HEK293 (cell line): ENCODE results near the gene RPL7A.

ENCODE experiments used
- FEZF1 ChIP-seq: fragments of 450-650 bp; formaldehyde crosslinking; IDR thresholded peaks from 2 replicates; pipeline ENCODE4 v1.5.1; 2016; ENCODE audit warnings: missing biosample characterization, missing genetic modification characterization
- KLF7 ChIP-seq: fragments of 450-650 bp; formaldehyde crosslinking; IDR thresholded peaks from 2 replicates; pipeline ENCODE4 v1.5.1; 2016; ENCODE audit warnings: missing biosample characterization, missing genetic modification characterization, borderline replicate concordance
- MYNN ChIP-seq: fragments of 450-650 bp; formaldehyde crosslinking; IDR thresholded peaks from 2 replicates; pipeline ENCODE4 v1.5.1; 2016; ENCODE audit warnings: missing biosample characterization, missing genetic modification characterization, borderline replicate concordance
- PBX3 ChIP-seq: sonication (generic); formaldehyde crosslinking; IDR thresholded peaks from 2 replicates; pipeline ENCODE4 v1.8.1; 2022; ENCODE audit warnings: mild to moderate bottlenecking, moderate library complexity, missing genetic modification reagents
- REPIN1 ChIP-seq: fragments of 450-650 bp; formaldehyde crosslinking; IDR thresholded peaks from 2 replicates; pipeline ENCODE4 v1.5.1; 2017; ENCODE audit warnings: missing biosample characterization, missing genetic modification characterization, low read depth
- TCF7L2 ChIP-seq: IDR thresholded peaks from 2 replicates; pipeline ENCODE4 v1.6.1; 2011; ENCODE audit warnings: low read depth, mild to moderate bottlenecking, inconsistent platforms, low read length, moderate library complexity, borderline replicate concordance
- ZBTB11 ChIP-seq: fragments of 450-650 bp; formaldehyde crosslinking; conservative IDR thresholded peaks from 2 replicates; pipeline ENCODE4 v1.5.1; 2016; ENCODE audit warnings: low read depth, missing biosample characterization, missing genetic modification characterization
- ZBTB20 ChIP-seq: fragments of 450-650 bp; formaldehyde crosslinking; IDR thresholded peaks from 2 replicates; pipeline ENCODE4 v1.5.1; 2016; ENCODE audit warnings: missing biosample characterization, missing genetic modification characterization
- ZIC2 ChIP-seq: fragments of 450-650 bp; formaldehyde crosslinking; IDR thresholded peaks from 2 replicates; pipeline ENCODE4 v1.5.1; 2016; ENCODE audit warnings: missing biosample characterization, missing genetic modification characterization
- ZNF121 ChIP-seq: fragments of 450-650 bp; formaldehyde crosslinking; IDR thresholded peaks from 2 replicates; pipeline ENCODE4 v1.5.1; 2016; ENCODE audit warnings: missing biosample characterization, missing genetic modification characterization
- ZNF155 ChIP-seq: fragments of 450-650 bp; formaldehyde crosslinking; IDR thresholded peaks from 2 replicates; pipeline ENCODE4 v1.5.1; 2016; ENCODE audit warnings: missing biosample characterization, missing genetic modification characterization
- ZNF19 ChIP-seq: fragments of 450-650 bp; formaldehyde crosslinking; IDR thresholded peaks from 2 replicates; pipeline ENCODE4; 2016; ENCODE audit warnings: missing biosample characterization, missing genetic modification characterization, low read depth
- ZNF239 ChIP-seq: fragments of 450-650 bp; formaldehyde crosslinking; IDR thresholded peaks from 2 replicates; pipeline ENCODE4 v1.5.1; 2016; ENCODE audit warnings: missing biosample characterization, missing genetic modification characterization
- ZNF324 ChIP-seq: fragments of 450-650 bp; formaldehyde crosslinking; IDR thresholded peaks from 2 replicates; pipeline ENCODE4 v1.5.1; 2016; ENCODE audit warnings: missing biosample characterization, missing genetic modification characterization
- ZNF37A ChIP-seq: fragments of 450-650 bp; IDR thresholded peaks from 2 replicates; pipeline ENCODE4 v1.5.1; 2018; ENCODE audit warnings: missing biosample characterization, missing genetic modification characterization
- ZNF404 ChIP-seq: fragments of 450-650 bp; formaldehyde crosslinking; IDR thresholded peaks from 2 replicates; pipeline ENCODE4 v1.5.1; 2017; ENCODE audit warnings: missing biosample characterization, missing genetic modification characterization
- ZNF530 ChIP-seq: fragments of 450-650 bp; formaldehyde crosslinking; IDR thresholded peaks from 2 replicates; pipeline ENCODE4 v1.5.1; 2016; ENCODE audit warnings: low read depth, missing biosample characterization, missing genetic modification characterization
- ZNF561 ChIP-seq: fragments of 450-650 bp; IDR thresholded peaks from 2 replicates; pipeline ENCODE4 v1.5.1; 2018; ENCODE audit warnings: missing biosample characterization, missing genetic modification characterization, borderline replicate concordance
- ZNF580 ChIP-seq: fragments of 450-650 bp; formaldehyde crosslinking; IDR thresholded peaks from 2 replicates; pipeline ENCODE4 v1.5.1; 2016; ENCODE audit warnings: missing biosample characterization, missing genetic modification characterization
- ZNF791 ChIP-seq: fragments of 450-650 bp; formaldehyde crosslinking; IDR thresholded peaks from 2 replicates; pipeline ENCODE4 v1.5.1; 2016; ENCODE audit warnings: missing biosample characterization, missing genetic modification characterization
- ZNF843 ChIP-seq: fragments of 450-650 bp; formaldehyde crosslinking; IDR thresholded peaks from 2 replicates; pipeline ENCODE4 v1.5.1; 2016; ENCODE audit warnings: missing biosample characterization, missing genetic modification characterization
- ZSCAN23 ChIP-seq: fragments of 450-650 bp; formaldehyde crosslinking; IDR thresholded peaks from 2 replicates; pipeline ENCODE4 v1.5.1; 2016; ENCODE audit warnings: missing biosample characterization, missing genetic modification characterization
- TF ChIP-seq, protein P1 (sequence below): fragments of 450-650 bp; formaldehyde crosslinking; IDR thresholded peaks from 2 replicates; pipeline ENCODE4 v1.5.1; 2016; ENCODE audit warnings: missing biosample characterization, missing genetic modification characterization, borderline replicate concordance
- TF ChIP-seq, protein P2 (sequence below): fragments of 450-650 bp; formaldehyde crosslinking; IDR thresholded peaks from 2 replicates; pipeline ENCODE4 v1.5.1; 2016; ENCODE audit warnings: missing biosample characterization, missing genetic modification characterization
- TF ChIP-seq, protein P3 (sequence below): fragments of 450-650 bp; formaldehyde crosslinking; IDR thresholded peaks from 2 replicates; pipeline ENCODE4 v1.5.1; 2016; ENCODE audit warnings: missing biosample characterization, missing genetic modification characterization
- TF ChIP-seq, protein P4 (sequence below): fragments of 450-650 bp; formaldehyde crosslinking; IDR thresholded peaks from 2 replicates; pipeline ENCODE4 v1.5.1; 2016; ENCODE audit warnings: missing biosample characterization, missing genetic modification characterization

RPL7A gene

GRCh38 chr9:133382507-133383141, 34.6 kb downstream of the RPL7A start (continued):
- TF ChIP-seq ZBTB11 (tag by site-specific recombination), result no peak
- TF ChIP-seq MYNN (tag by site-specific recombination), result no peak
- TF ChIP-seq, protein P1, sequence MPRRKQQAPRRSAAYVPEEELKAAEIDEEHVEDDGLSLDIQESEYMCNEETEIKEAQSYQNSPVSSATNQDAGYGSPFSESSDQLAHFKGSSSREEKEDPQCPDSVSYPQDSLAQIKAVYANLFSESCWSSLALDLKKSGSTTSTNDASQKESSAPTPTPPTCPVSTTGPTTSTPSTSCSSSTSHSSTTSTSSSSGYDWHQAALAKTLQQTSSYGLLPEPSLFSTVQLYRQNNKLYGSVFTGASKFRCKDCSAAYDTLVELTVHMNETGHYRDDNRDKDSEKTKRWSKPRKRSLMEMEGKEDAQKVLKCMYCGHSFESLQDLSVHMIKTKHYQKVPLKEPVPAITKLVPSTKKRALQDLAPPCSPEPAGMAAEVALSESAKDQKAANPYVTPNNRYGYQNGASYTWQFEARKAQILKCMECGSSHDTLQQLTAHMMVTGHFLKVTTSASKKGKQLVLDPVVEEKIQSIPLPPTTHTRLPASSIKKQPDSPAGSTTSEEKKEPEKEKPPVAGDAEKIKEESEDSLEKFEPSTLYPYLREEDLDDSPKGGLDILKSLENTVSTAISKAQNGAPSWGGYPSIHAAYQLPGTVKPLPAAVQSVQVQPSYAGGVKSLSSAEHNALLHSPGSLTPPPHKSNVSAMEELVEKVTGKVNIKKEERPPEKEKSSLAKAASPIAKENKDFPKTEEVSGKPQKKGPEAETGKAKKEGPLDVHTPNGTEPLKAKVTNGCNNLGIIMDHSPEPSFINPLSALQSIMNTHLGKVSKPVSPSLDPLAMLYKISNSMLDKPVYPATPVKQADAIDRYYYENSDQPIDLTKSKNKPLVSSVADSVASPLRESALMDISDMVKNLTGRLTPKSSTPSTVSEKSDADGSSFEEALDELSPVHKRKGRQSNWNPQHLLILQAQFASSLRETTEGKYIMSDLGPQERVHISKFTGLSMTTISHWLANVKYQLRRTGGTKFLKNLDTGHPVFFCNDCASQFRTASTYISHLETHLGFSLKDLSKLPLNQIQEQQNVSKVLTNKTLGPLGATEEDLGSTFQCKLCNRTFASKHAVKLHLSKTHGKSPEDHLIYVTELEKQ (tag by site-specific recombination), result no peak
- no peak for TF ChIP-seq ZNF19 (tag by site-specific recombination)
- no peak for TF ChIP-seq TCF7L2
- no peak for TF ChIP-seq ZSCAN23 (tag by site-specific recombination)
- no peak for TF ChIP-seq KLF7 (tag by site-specific recombination)
- no peak; the same call in 1 of the 2 replicates for TF ChIP-seq ZNF530
- TF ChIP-seq, protein P2, sequence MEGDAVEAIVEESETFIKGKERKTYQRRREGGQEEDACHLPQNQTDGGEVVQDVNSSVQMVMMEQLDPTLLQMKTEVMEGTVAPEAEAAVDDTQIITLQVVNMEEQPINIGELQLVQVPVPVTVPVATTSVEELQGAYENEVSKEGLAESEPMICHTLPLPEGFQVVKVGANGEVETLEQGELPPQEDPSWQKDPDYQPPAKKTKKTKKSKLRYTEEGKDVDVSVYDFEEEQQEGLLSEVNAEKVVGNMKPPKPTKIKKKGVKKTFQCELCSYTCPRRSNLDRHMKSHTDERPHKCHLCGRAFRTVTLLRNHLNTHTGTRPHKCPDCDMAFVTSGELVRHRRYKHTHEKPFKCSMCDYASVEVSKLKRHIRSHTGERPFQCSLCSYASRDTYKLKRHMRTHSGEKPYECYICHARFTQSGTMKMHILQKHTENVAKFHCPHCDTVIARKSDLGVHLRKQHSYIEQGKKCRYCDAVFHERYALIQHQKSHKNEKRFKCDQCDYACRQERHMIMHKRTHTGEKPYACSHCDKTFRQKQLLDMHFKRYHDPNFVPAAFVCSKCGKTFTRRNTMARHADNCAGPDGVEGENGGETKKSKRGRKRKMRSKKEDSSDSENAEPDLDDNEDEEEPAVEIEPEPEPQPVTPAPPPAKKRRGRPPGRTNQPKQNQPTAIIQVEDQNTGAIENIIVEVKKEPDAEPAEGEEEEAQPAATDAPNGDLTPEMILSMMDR (tag by site-specific recombination), result no peak
- no peak for TF ChIP-seq ZNF155 (tag by site-specific recombination)
- no peak for TF ChIP-seq ZNF324 (tag by site-specific recombination)
- TF ChIP-seq ZNF37A (tag by site-specific recombination), result no peak
- TF ChIP-seq ZNF561, result no peak
- TF ChIP-seq ZNF580 (tag by site-specific recombination), result 0 out of 2 replicates have a peak, but pooled peaks have one; percentile 12
- TF ChIP-seq ZNF791 (tag by site-specific recombination), result no peak
- TF ChIP-seq, protein P3, sequence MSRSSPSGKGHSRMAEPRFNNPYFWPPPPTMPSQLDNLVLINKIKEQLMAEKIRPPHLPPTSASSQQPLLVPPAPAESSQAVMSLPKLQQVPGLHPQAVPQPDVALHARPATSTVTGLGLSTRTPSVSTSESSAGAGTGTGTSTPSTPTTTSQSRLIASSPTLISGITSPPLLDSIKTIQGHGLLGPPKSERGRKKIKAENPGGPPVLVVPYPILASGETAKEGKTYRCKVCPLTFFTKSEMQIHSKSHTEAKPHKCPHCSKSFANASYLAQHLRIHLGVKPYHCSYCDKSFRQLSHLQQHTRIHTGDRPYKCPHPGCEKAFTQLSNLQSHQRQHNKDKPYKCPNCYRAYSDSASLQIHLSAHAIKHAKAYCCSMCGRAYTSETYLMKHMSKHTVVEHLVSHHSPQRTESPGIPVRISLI, result no peak
- TF ChIP-seq, protein P4, sequence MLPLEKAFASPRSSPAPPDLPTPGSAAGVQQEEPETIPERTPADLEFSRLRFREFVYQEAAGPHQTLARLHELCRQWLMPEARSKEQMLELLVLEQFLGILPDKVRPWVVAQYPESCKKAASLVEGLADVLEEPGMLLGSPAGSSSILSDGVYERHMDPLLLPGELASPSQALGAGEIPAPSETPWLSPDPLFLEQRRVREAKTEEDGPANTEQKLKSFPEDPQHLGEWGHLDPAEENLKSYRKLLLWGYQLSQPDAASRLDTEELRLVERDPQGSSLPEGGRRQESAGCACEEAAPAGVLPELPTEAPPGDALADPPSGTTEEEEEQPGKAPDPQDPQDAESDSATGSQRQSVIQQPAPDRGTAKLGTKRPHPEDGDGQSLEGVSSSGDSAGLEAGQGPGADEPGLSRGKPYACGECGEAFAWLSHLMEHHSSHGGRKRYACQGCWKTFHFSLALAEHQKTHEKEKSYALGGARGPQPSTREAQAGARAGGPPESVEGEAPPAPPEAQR (tag by site-specific recombination), result no peak
- no peak for TF ChIP-seq FEZF1 (tag by site-specific recombination)
- TF ChIP-seq ZNF239 (tag by site-specific recombination), result peak; percentile 18; the same call in 1 of the 2 replicates
- TF ChIP-seq ZNF404 (tag by site-specific recombination), result no peak
- TF ChIP-seq PBX3 (CRISPR knock-in tag), result no peak
- TF ChIP-seq ZBTB20, result peak; percentile 28; the same call in 1 of the 2 replicates
- no peak for TF ChIP-seq ZNF121
- no peak for TF ChIP-seq REPIN1 (tag by site-specific recombination)
- TF ChIP-seq ZIC2 (tag by site-specific recombination), result no peak
- no peak for TF ChIP-seq ZNF843 (tag by site-specific recombination)
